ENCODE results near the gene CPA4.

- TF ChIP-seq TCF7L2 (IDR thresholded peaks at IDR 0.05; ENCODE audit: low read depth, low read length) = no peak
- no peak for TF ChIP-seq CTCF (IDR thresholded peaks at IDR 0.05)
- TF ChIP-seq POLR2AphosphoS5 (IDR thresholded peaks at IDR 0.05; ENCODE audit: low read depth, low read length) = peak; percentile 35; the same call in 1 of the 2 replicates
- 0 out of 4 replicates have a peak, but pooled peaks of 1 of the 2 experiments have one; percentile 30 for TF ChIP-seq REST (IDR thresholded peaks at IDR 0.05; ENCODE audit: insufficient read depth in 1 of 2, low read depth in 2 of 2, low read length in 1 of 2)
These were observed 63.3 kb downstream of the CPA4 start for GRCh38 chr7:130356121-130356875.
